Lung (tissue), 12 donors: ENCODE data around the gene COX20. TPM values are rescaled to one million over a fixed set of nuclear protein-coding genes. Genes with fewer than 3 reads are reported as not detected.

Source experiments
- ATAC-seq: fragments of 200-7000 bp; cut with Tn5 transposase; one replicate; pipeline ENCODE4 v1.9.1; 2020; ENCODE audit warnings: moderate number of reproducible peaks; ENCODE audit not compliant: insufficient read depth, low FRiP score
- DNase-seq, 3 donors: peaks; one replicate each; pipeline ENCODE4 v3.0.0-alpha.2; 2013 to 2017
- H3K27ac ChIP-seq, 2 donors: one replicate each; pipeline ENCODE4 v1.5.1; 2013; ENCODE audit warnings: mild to moderate bottlenecking in 2 of 2, moderate library complexity in 2 of 2, control low read depth in 1 of 2, inconsistent platforms in 1 of 2, low read depth in 1 of 2, low read length in 1 of 2
- H3K27me3 ChIP-seq, 3 donors: one replicate each; pipeline ENCODE4 v1.5.1; 2013; ENCODE audit warnings: low read length in 2 of 3; ENCODE audit not compliant: control insufficient read depth in 3 of 3, insufficient read depth in 3 of 3
- H3K36me3 ChIP-seq, 4 donors: one replicate each; pipeline ENCODE4 v1.5.1; 2013; ENCODE audit warnings: low read length in 4 of 4, mild to moderate bottlenecking in 1 of 4, moderate library complexity in 1 of 4; ENCODE audit not compliant: control insufficient read depth in 4 of 4, insufficient read depth in 4 of 4
- H3K4me1 ChIP-seq, 5 donors: one replicate each; pipeline ENCODE4 v1.5.1; 2013; ENCODE audit warnings: low read length in 5 of 5, mild to moderate bottlenecking in 2 of 5, moderate library complexity in 1 of 5; ENCODE audit not compliant: control insufficient read depth in 5 of 5, insufficient read depth in 5 of 5
- H3K4me3 ChIP-seq: one replicate; pipeline ENCODE4 v1.5.1; 2013; ENCODE audit warnings: mild to moderate bottlenecking, control low read depth, moderate library complexity
- H3K9ac ChIP-seq, 2 donors: one replicate each; pipeline ENCODE4 v1.5.1; 2013; ENCODE audit warnings: low read length in 2 of 2, control low read depth in 1 of 2; ENCODE audit not compliant: insufficient read depth in 1 of 2
- H3K9me3 ChIP-seq, 4 donors: one replicate each; pipeline ENCODE4 v1.5.1; 2013; ENCODE audit warnings: low read length in 3 of 4, mild to moderate bottlenecking in 1 of 4, moderate library complexity in 1 of 4; ENCODE audit not compliant: control insufficient read depth in 4 of 4, insufficient read depth in 3 of 4
- WGBS, 2 donors: extraction: QIAGEN DNeasy Blood & Tissue Kit; methylation state at CpG; one replicate each; pipeline ENCODE4 v1.1.7; 2013; 5-methylcytosine and 5-hydroxymethylcytosine counted together
- polyA plus RNA-seq, 2 donors: library from polyadenylated mRNA; stranded (reverse); fragments of 200-250 nt; gene quantifications; one replicate each; pipeline ENCODE4 v1.2.1, GENCODE V29; 2013
- total RNA-seq, 2 donors: library from RNA; depleted of rRNA in 1 of 2; stranded (reverse); fragments of >200 nt in 1 of 2; gene quantifications; one replicate each; pipeline ENCODE4 v1.2.1, GENCODE V29; 2014 to 2021
- TF ChIP-seq, protein P1 (sequence below): IDR thresholded peaks from 2 replicates; pipeline ENCODE4 v1.5.1; 2012; ENCODE audit warnings: mild to moderate bottlenecking; ENCODE audit errors: control extremely low read depth, extremely low read depth
- donor health status: control.
- donor health status: control.
- donor health status: Bipolar disorder and iron deficiency.
- donor health status: healthy.
- donor health status: DM: yes; HTN: yes; CAD: no.

Gene COX20
- total and polyA plus RNA-seq, 4 donors, result 23.4 to 53.2 (median 31.3) TPM

GRCh38 chr1:244802556-244803239 is 32.8 kb upstream of the COX20 start:
- no peak for ATAC-seq
- WGBS, 2 donors, result 80 to 86% methylated on average over 16 of the region's 16 CpGs

GRCh38 chr1:244804841-244805240 is 30.6 kb upstream of the COX20 start:
- Histone ChIP-seq H3K9ac (no peak overlapping the region), H3K4me3 (no peak overlapping the region), H3K9me3 (no peaks in the 10 kb centered on the region), H3K36me3 (no peaks in the 10 kb centered on the region), H3K27me3 (no peaks in the 10 kb centered on the region), H3K4me1 (no peaks in the 10 kb centered on the region), H3K27ac (no peak overlapping the region)
- ATAC-seq (no peak), DNase-seq (no peak)
- TF ChIP-seq, protein P1, sequence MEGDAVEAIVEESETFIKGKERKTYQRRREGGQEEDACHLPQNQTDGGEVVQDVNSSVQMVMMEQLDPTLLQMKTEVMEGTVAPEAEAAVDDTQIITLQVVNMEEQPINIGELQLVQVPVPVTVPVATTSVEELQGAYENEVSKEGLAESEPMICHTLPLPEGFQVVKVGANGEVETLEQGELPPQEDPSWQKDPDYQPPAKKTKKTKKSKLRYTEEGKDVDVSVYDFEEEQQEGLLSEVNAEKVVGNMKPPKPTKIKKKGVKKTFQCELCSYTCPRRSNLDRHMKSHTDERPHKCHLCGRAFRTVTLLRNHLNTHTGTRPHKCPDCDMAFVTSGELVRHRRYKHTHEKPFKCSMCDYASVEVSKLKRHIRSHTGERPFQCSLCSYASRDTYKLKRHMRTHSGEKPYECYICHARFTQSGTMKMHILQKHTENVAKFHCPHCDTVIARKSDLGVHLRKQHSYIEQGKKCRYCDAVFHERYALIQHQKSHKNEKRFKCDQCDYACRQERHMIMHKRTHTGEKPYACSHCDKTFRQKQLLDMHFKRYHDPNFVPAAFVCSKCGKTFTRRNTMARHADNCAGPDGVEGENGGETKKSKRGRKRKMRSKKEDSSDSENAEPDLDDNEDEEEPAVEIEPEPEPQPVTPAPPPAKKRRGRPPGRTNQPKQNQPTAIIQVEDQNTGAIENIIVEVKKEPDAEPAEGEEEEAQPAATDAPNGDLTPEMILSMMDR, result no peak
- WGBS, 2 donors, result 91 to 96% methylated on average over 8 of the region's 8 CpGs

More at GRCh38 chr1:244802556-244803239, 32.8 kb upstream of the COX20 start:
- Histone ChIP-seq H3K4me1 (no peaks in the 10 kb centered on the region), H3K27me3 (no peaks in the 10 kb centered on the region), H3K4me3 (no peak overlapping the region), H3K9me3 (no peaks in the 10 kb centered on the region), H3K36me3 (no peaks in the 10 kb centered on the region), H3K27ac (no peak overlapping the region), H3K9ac (no peak overlapping the region)
- TF ChIP-seq, protein P1, result no peak
- no peak for DNase-seq

DNA sequence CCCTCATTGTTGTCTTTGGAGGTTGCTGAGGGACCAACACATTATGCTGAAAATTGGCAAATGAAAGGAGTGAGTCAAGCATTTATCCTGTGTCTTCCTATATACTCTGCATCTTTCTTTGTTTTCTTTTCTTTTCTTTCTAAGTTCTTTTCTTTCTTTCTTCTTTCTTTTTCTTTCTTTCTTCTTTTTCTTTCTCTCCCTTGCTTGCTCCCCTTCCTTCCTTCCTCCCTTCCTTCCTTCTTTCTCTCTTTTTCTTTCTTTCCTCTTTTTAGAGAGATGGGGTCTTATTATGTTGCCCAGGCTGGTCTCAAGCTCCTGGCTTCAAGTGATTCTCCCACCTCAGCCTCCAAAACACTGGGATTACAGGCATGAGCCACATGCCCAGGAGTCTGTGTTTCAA is 28.3 kb upstream of the COX20 start:
- DNase-seq (no peak), ATAC-seq (no peak)
- no peaks in the 10 kb centered on the region for H3K4me1 ChIP-seq
- H3K27ac ChIP-seq, result no peak overlapping the region
- no peak overlapping the region for H3K4me3 ChIP-seq
- no peak overlapping the region for H3K9ac ChIP-seq
- no peaks in the 10 kb centered on the region for H3K9me3 ChIP-seq
- H3K36me3 ChIP-seq, result no peaks in the 10 kb centered on the region
- TF ChIP-seq, protein P1, result no peak
- no peaks in the 10 kb centered on the region for H3K27me3 ChIP-seq

- Histone ChIP-seq H3K9me3 (no peaks in the 10 kb centered on the region), H3K27ac (no peak overlapping the region), H3K4me3 (no peak overlapping the region), H3K9ac (no peak overlapping the region), H3K27me3 (no peaks in the 10 kb centered on the region), H3K36me3 (no peaks in the 10 kb centered on the region), H3K4me1 (no peaks in the 10 kb centered on the region)
- DNase-seq, result no peak
- no peak for ATAC-seq
- TF ChIP-seq, protein P1, result no peak
- 76 to 82% methylated on average over 22 of the region's 22 CpGs for WGBS, 2 donors
These were observed 25.2 kb upstream of the COX20 start for GRCh38 chr1:244810221-244810620.
